Activated T-helper 17 cell treated with anti-CD3 and anti-CD28 coated beads, Interleukin-2, amount 50 U/mL, for 72 hours (primary cell): ENCODE results near the gene RHOH. TPM values are rescaled to one million over a fixed set of nuclear protein-coding genes. Genes with fewer than 3 reads are reported as not detected.
A peak's percentile ranks its signal among the peaks of the same experiment; 100 is the strongest.
"Not testable (repeated sequence)": the region's sequence is repeated elsewhere in the genome, so short reads cannot be mapped to it uniquely, and the experiment has no call there.

ENCODE experiments used
- ATAC-seq: fragments of 150-1000 bp; cut with Tn5 transposase; replicated peaks from 2 replicates; pipeline ENCODE4 v1.10.0; 2021; ENCODE audit warnings: mild to moderate bottlenecking, moderate library complexity
- H3K27ac Mint-ChIP-seq: one replicate; pipeline ENCODE4 v1.8.0; 2022; ENCODE audit warnings: mixed read lengths
- H3K27me3 Mint-ChIP-seq: one replicate; pipeline ENCODE4 v1.8.0; 2022; ENCODE audit warnings: mixed read lengths
- H3K36me3 Mint-ChIP-seq: one replicate; pipeline ENCODE4 v1.8.0; 2022; ENCODE audit warnings: low read depth, mild to moderate bottlenecking, mixed read lengths
- H3K4me1 Mint-ChIP-seq: one replicate; pipeline ENCODE4 v1.8.0; 2022; ENCODE audit warnings: mixed read lengths
- H3K4me3 Mint-ChIP-seq: one replicate; pipeline ENCODE4 v1.8.0; 2022; ENCODE audit warnings: mild to moderate bottlenecking, mixed read lengths
- H3K9me3 Mint-ChIP-seq: one replicate; pipeline ENCODE4 v1.8.0; 2022; ENCODE audit warnings: mixed read lengths
- total RNA-seq, 2 donors: library from RNA; stranded (reverse); gene quantifications; one replicate each; pipeline ENCODE4 v1.2.3, GENCODE V29; 2022

RHOH gene
- total RNA-seq, 2 donors from 2014 or later: 107 to 117 TPM

DNA sequence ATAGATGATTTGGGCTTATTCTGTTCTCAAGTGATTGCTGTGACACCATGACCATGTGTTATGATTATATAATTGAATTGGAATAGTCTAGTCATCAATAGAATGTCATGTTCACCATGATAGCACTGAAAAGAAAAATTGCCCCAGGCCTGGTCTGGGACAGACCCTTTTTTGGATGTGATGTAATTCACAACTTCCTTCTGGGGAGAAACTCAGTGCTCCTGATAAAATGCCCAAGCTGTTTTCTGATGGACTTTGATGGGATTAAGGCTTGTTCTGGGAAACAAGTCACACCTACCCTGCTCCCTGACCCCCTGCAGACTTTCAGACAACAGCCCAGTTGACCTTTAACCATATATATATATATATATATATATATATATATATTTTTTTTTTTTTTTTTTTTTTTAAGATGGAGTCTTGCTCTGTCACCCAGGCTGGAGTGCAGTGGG, 65.3 kb downstream of the RHOH start:
- ATAC-seq: peak; percentile 63
- Mint-ChIP-seq H3K27me3 (no peaks in the 10 kb centered on the region), H3K9me3 (no peaks in the 10 kb centered on the region), H3K4me3 (no peak overlapping the region), H3K27ac (no peak overlapping the region), H3K4me1 (peaks cover 18% of the 10 kb centered on the region), H3K36me3 (no peaks in the 10 kb centered on the region)

DNA sequence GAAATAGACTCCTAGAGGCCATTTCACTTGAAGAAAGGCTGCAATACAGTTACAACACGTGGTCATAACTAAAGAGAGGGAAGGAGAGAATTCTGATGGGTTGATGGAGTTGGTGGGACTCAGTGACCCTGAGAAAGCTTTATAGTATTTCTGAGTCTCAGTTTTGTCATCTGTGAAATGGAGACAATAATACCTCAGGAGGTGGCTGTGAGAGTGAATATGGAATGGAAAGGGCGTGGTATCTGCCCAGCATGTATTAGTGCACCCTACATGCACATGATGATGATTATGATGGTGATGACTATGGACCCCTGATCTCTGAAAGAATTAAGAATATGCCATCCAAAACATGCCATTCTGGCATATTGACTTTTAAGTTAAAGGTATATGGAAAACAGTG, 66.0 kb downstream of the RHOH start:
- H3K27me3 Mint-ChIP-seq: no peaks in the 10 kb centered on the region
- H3K27ac Mint-ChIP-seq: no peak overlapping the region
- no peaks in the 10 kb centered on the region for H3K36me3 Mint-ChIP-seq
- no peak for ATAC-seq
- no peak overlapping the region for H3K4me3 Mint-ChIP-seq
- H3K9me3 Mint-ChIP-seq: no peaks in the 10 kb centered on the region
- H3K4me1 Mint-ChIP-seq: peaks cover 18% of the 10 kb centered on the region

DNA sequence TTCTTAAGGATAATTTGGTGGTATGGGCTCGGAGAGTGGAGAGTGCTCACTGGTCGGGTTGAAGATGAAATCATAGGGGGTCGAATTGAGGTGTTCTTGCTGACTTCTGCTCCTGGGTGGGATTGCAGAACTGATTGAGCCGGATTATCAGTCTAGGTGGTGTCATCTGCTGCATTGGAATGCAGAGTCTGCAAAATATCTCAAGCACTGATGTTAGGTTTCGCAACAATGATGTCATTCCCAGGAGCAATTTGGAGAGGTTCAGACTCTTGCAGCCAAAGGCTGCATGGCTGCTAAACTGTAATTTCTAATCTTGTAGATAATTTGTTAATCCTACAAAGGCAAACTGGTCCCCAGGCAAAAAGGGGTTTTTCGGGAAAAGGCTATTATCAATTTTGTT, 67.7 kb downstream of the RHOH start:
- ATAC-seq: no peak
- Mint-ChIP-seq H3K27me3 (no peaks in the 10 kb centered on the region), H3K9me3 (no peaks in the 10 kb centered on the region), H3K4me1 (peaks cover 18% of the 10 kb centered on the region), H3K27ac (peak overlapping the region; percentile 67), H3K36me3 (no peaks in the 10 kb centered on the region), H3K4me3 (peak overlapping the region; percentile 61)

DNA sequence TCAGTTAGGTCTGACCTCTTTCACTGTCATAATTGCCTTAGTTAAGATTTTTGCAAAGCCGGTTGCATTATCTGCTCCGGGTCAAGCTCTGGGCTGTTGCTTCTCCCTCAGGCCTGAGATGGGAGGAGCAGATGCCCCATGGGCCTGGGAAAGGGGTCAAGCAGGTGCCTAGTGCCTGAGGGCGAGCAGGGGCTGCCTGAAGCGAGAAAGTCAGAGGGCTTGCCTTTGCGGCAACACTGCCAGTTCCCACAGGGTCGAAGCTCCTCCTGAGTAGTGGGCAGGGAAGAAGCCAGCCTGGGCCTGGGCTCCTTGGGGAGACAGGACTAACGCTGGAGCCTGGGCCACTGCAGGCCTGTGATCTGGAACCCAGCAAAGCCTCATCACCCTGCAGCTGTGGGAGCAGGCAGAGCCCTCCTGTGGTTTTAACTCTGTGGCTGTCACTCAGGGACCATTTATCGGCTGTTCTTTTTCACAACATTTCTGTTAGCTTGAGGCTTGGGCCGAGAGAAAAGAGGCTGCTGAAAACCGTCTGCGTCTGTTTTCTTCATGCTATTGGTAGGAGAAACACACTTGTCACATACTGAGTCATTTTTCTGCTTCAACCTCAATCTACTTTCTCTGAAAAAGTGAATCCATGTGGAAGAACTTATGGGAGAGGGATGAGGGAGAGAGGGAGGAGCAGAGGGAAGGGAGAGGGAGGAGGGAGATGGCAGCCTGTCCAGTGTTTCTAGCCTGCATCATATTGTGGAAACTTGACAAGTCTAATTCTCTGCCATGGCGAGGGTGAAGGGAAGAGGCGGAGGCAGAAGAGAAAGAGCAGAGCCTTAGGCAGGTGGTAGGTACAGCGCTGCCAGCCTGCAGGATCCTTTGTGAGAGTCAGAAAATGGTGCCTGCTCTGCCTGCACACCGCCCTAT, 68.4 kb downstream of the RHOH start:
- ATAC-seq: peak; percentile 56
- peak overlapping the region; percentile 61 for H3K4me3 Mint-ChIP-seq
- H3K9me3 Mint-ChIP-seq: no peaks in the 10 kb centered on the region
- H3K4me1 Mint-ChIP-seq: peaks cover 18% of the 10 kb centered on the region
- peak overlapping the region; percentile 67 for H3K27ac Mint-ChIP-seq
- H3K36me3 Mint-ChIP-seq: no peaks in the 10 kb centered on the region
- no peaks in the 10 kb centered on the region for H3K27me3 Mint-ChIP-seq

DNA sequence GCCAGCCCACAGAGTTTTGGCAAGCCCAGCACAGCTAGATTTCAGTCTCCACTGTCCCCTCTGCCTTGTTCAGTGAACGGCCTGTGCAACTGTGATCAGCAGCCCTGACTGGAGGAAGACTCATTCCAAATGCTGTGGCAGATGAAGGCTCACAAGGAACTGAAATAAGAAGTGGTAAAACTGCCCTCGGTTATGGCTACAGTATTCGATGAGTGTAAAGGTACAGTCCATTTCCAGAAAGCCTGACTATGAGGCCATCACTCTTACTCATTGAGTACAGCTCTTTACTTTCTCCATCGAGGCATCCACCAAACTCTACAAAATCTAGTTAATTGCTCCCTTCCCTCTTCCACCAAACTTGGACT, 69.1 kb downstream of the RHOH start:
- peak overlapping the region; percentile 67 for H3K27ac Mint-ChIP-seq
- peak; percentile 49 for ATAC-seq
- no peaks in the 10 kb centered on the region for H3K9me3 Mint-ChIP-seq
- H3K27me3 Mint-ChIP-seq: no peaks in the 10 kb centered on the region
- H3K36me3 Mint-ChIP-seq: no peaks in the 10 kb centered on the region
- peak overlapping the region; percentile 61 for H3K4me3 Mint-ChIP-seq
- peaks cover 18% of the 10 kb centered on the region for H3K4me1 Mint-ChIP-seq

DNA sequence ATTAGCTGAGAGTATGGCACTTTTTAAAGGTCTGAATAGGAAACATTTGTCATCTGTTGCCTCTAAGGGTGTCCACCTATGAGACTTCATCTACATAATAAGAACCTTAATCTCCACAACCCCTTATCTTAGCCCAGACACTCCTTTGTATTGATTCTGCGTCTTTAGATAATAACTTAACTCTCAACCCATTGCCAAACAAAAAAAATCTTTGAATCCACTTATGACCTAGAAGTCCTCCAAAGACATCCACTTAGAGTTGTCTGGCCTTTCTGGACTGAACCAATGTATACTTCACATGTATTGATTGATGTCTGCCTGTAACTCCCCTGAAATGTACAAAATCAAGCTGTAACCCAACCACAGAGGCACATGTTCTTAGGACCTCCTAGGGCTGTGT, 72.3 kb downstream of the RHOH start:
- no peak overlapping the region for H3K27ac Mint-ChIP-seq
- no peaks in the 10 kb centered on the region for H3K36me3 Mint-ChIP-seq
- H3K4me1 Mint-ChIP-seq: peaks cover 18% of the 10 kb centered on the region
- no peaks in the 10 kb centered on the region for H3K9me3 Mint-ChIP-seq
- no peaks in the 10 kb centered on the region for H3K27me3 Mint-ChIP-seq
- H3K4me3 Mint-ChIP-seq: no peak overlapping the region
- no peak for ATAC-seq

DNA sequence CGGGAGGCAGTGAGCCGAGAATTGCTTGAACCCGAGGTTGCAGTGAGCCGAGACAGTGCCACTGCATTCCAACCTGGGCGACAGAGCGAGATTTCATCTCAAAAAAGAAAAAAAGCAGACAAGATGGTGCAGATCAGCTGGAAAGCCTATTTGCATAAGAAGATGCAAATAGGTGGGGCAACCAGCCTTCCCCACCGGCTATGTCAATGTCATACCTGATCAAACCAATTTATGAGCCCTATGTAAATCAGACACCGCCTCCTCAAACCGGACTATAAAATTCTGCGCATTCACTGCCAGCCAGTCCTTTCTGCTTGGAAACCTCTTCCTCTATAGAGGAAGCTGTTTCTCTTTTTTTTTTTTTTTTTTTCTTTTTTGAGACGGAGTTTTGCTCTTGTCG, 73.8 kb downstream of the RHOH start:
- Mint-ChIP-seq H3K27me3 (no peaks in the 10 kb centered on the region), H3K36me3 (no peaks in the 10 kb centered on the region), H3K4me3 (no peak overlapping the region), H3K27ac (no peak overlapping the region), H3K9me3 (no peaks in the 10 kb centered on the region), H3K4me1 (peaks cover 6% of the 10 kb centered on the region)
- no peak for ATAC-seq

DNA sequence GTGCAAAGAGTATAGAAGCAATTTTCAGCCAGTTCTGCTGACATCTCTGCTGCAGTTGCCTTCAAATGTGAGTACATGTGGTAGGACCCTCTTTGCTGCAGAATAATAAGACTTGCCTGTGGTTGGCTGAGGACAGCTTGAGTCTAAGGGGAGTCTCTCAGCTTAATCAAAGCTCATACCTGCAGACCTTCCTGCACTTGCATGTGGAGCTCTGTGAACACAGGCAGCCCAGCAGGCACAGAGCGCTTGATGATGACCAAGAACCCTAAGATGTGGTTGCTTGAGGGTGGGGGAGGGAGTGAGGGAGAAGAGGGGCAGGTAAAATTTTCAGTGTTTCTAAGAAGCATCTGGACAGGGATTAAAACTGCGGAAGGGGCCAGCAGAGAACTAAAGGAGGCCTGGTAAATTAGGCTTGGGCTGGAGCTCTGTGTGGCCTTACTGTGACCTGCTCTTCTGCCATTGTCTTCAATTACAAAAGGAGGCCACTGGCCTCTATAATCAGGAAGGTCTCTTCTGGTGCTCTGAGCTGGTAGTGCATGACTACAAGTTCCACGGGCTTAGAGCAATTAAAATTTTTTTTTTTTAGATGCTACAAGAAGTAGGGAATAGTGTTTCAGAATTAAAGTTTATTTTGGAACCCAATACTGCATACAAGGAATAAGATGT, 78.4 kb downstream of the RHOH start:
- Mint-ChIP-seq H3K27ac (no peak overlapping the region), H3K4me3 (no peak overlapping the region), H3K9me3 (no peaks in the 10 kb centered on the region), H3K27me3 (no peaks in the 10 kb centered on the region), H3K36me3 (no peaks in the 10 kb centered on the region), H3K4me1 (peaks cover 4% of the 10 kb centered on the region)
- no peak for ATAC-seq

DNA sequence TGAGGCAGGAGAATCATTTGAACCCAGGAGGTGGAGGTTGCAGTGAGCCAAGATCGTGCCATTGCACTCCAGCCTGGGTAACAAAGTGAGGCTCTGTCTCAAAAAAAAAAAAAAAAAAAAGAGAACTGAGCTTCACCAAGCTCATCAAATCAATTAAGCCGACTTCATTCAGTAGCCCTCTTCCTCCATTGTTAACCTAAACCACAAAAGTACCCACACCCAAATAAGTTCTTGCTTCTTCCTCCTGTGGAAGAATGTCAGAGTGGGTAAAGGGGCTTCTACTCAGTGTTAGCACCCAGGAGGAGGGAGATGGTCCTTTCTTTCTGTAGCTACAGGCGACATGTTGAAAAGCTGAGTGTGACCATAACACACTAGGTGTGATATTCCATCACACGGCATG, 79.7 kb downstream of the RHOH start:
- Mint-ChIP-seq H3K4me3 (no peak overlapping the region), H3K9me3 (peaks cover 6% of the 10 kb centered on the region), H3K36me3 (no peaks in the 10 kb centered on the region), H3K4me1 (peaks cover 15% of the 10 kb centered on the region), H3K27me3 (no peaks in the 10 kb centered on the region), H3K27ac (no peak overlapping the region)
- no peak for ATAC-seq

DNA sequence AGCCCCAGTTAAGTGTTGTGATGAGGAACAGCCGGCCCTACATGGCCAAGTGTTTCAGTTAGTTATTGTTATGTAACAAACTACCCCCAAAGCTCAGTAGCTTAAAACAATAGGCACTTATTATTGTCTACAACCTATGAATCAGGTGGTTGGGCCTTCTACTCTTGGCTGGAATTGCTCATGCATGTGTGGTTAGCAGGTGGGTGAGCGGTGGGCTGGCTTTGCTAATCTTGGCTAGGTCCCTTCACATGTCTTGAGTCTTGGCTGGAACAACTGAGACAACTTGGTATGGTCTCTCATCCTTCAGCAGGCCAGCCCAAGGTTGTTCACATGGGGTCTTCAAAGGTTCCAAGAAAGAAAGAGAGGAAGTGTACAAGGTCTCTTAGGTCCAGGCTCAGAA, 83.8 kb downstream of the RHOH start:
- Mint-ChIP-seq H3K4me1 (peaks cover 42% of the 10 kb centered on the region), H3K9me3 (peaks cover 14% of the 10 kb centered on the region), H3K36me3 (peaks cover 10% of the 10 kb centered on the region), H3K27me3 (no peaks in the 10 kb centered on the region), H3K27ac (peak overlapping the region; percentile 90), H3K4me3 (peak overlapping the region; percentile 59)
- ATAC-seq: peak; percentile 47

DNA sequence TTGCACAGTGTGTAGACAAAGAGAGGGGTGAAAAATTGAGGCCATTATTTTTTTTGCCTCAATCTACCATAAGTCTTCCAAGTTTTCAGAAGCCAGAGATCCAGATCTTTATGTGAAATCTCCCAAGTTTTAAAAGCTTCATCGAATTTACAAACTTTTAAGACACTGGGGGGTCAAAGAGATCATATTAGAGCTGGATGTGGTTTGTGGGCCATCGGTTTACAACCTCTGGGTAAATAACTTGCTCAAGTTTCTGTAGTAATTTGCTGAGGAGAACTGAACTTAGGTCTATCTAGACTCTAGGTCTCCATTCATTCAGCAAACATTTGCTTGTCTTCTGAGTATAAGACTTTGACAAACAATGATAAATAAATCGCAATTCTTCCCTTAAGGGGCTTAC, 84.3 kb downstream of the RHOH start:
- peaks cover 42% of the 10 kb centered on the region for H3K4me1 Mint-ChIP-seq
- ATAC-seq: no peak
- H3K27me3 Mint-ChIP-seq: no peaks in the 10 kb centered on the region
- peaks cover 14% of the 10 kb centered on the region for H3K9me3 Mint-ChIP-seq
- peaks cover 10% of the 10 kb centered on the region for H3K36me3 Mint-ChIP-seq
- peak overlapping the region; percentile 95 for H3K27ac Mint-ChIP-seq
- peak overlapping the region; percentile 77 for H3K4me3 Mint-ChIP-seq

DNA sequence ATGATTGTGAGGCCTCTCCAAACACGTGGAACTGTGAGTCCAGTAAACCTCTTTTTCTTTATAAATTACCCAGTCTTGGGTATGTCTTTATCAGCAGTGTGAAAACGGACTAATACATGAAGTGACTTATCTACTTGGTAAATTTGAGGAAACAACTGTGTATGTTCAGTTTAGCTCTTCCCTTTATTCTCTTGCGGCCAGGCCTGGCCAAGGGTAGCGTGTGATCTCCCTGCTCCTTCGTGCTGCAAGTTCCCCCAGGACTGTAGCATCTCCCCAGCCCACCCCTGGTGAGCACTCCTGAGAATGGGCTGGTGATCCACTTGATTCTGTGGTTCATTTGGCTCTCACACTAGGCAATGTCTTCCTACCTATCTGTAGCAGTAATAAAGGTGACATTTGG, 85.1 kb downstream of the RHOH start:
- peaks cover 38% of the 10 kb centered on the region for H3K4me1 Mint-ChIP-seq
- H3K27me3 Mint-ChIP-seq: no peaks in the 10 kb centered on the region
- H3K27ac Mint-ChIP-seq: peak overlapping the region; percentile 95
- peak overlapping the region; percentile 77 for H3K4me3 Mint-ChIP-seq
- H3K9me3 Mint-ChIP-seq: peaks cover 14% of the 10 kb centered on the region
- no peak for ATAC-seq
- peaks cover 10% of the 10 kb centered on the region for H3K36me3 Mint-ChIP-seq

DNA sequence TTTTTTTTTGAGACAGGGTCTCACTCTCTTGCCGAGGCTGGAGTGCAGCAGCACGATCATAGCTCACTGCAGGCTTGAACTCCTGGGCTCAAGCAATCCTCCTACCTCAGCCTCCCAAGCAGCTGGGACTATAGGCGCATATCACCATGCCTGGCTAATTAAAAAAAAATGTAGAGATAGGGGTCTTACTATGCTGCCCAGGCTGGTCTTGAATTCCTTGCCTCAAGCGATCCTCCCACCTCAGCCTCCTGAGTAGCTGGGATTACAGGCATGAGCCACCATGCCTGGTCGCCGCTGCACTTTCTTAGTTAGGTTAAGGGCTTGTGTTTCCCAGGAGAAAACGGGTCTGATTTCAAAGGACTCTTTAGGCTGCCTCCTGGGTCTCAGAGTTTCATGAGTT, 86.0 kb downstream of the RHOH start:
- not testable (repeated sequence) for H3K27me3 Mint-ChIP-seq, ATAC-seq, H3K36me3 Mint-ChIP-seq
- peaks cover 38% of the 10 kb centered on the region for H3K4me1 Mint-ChIP-seq
- H3K9me3 Mint-ChIP-seq: peaks cover 14% of the 10 kb centered on the region
- H3K27ac Mint-ChIP-seq: peak overlapping the region; percentile 95
- peak overlapping the region; percentile 77 for H3K4me3 Mint-ChIP-seq

DNA sequence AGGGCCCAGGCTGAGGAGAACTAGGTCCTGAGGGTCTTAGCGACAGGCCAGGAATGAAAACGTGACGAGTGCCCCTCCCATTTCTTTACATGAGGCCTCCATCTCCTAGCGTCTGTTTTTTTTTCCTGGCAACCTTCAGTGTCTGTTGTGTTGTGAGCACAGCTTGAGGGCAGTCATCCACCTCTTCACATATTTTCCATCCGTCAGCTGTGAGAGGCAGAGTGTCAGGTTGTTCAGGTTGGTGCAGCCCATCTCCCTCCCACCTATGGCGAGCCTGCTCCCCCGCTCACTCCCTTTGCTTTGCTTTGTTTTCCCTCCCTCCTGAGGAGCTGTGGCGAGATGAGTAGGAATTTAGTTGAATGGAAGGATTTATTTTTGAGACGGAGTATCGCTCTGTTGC, 86.6 kb downstream of the RHOH start:
- peaks cover 14% of the 10 kb centered on the region for H3K9me3 Mint-ChIP-seq
- peak overlapping the region; percentile 95 for H3K27ac Mint-ChIP-seq
- H3K4me3 Mint-ChIP-seq: peak overlapping the region; percentile 77
- peaks cover 10% of the 10 kb centered on the region for H3K36me3 Mint-ChIP-seq
- ATAC-seq: peak; percentile 57
- peaks cover 38% of the 10 kb centered on the region for H3K4me1 Mint-ChIP-seq
- no peaks in the 10 kb centered on the region for H3K27me3 Mint-ChIP-seq

DNA sequence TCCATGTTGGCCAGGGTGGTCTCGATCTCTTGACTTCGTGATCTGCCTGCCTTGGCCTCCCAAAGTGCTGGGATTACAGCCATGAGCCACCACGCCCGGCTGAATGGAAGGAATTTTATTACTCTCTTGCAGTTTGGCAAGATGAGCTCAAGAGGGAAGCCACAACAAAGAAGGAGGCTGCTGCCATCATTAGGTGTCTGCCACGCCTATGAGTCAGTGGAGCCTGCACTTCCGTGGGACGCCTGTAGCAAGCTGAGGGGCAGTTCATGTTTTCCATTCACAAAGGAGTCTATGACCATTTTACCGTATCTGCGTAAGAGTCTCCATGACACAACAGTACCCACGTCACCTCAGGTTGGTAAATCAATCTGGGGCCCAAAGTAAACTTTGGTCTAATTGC, 87.1 kb downstream of the RHOH start:
- H3K4me1 Mint-ChIP-seq: peaks cover 38% of the 10 kb centered on the region
- no peaks in the 10 kb centered on the region for H3K27me3 Mint-ChIP-seq
- ATAC-seq: peak; percentile 94
- peak overlapping the region; percentile 95 for H3K27ac Mint-ChIP-seq
- peaks cover 10% of the 10 kb centered on the region for H3K36me3 Mint-ChIP-seq
- peaks cover 14% of the 10 kb centered on the region for H3K9me3 Mint-ChIP-seq
- H3K4me3 Mint-ChIP-seq: peak overlapping the region; percentile 77
